Fibroblast of mammary gland (primary cell): ENCODE results near the gene LNPK.
A peak's percentile ranks its signal among the peaks of the same experiment; 100 is the strongest.

ENCODE experiments used
- DNase-seq: peaks from one replicate; pipeline ENCODE4 v3.0.0-alpha.2; 2010; ENCODE audit warnings: low read depth
- H3K4me3 ChIP-seq: 2 replicates; pipeline ENCODE4 v1.5.1; 2011; ENCODE audit warnings: low read depth, mild to moderate bottlenecking, low read length, moderate library complexity; ENCODE audit not compliant: control insufficient read depth
- TF ChIP-seq, protein P1 (sequence below): conservative IDR thresholded peaks from 2 replicates; pipeline ENCODE4 v1.5.1; 2011; ENCODE audit warnings: low read depth, low read length, inconsistent platforms; ENCODE audit not compliant: control insufficient read depth, insufficient read depth

The LNPK gene

DNA sequence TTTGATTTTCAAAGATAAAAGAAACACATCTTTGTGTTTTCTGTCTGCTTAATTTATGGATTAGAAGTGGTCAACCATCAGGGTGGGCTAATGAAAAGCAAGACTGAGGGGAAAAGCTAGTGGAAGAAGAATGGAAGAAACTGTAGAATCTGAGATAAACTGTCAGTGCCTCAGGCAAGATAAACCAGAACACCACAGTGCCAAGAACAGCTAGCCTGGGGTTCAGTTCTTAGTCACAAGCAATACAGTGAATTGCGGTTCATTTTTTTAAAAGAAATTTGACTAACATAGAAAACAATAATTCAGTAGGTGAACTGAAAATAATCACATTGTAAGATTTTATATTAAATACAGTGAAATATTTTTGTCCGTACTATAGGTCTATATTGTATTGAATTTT, 22.0 kb upstream of the LNPK start:
- TF ChIP-seq, protein P1, sequence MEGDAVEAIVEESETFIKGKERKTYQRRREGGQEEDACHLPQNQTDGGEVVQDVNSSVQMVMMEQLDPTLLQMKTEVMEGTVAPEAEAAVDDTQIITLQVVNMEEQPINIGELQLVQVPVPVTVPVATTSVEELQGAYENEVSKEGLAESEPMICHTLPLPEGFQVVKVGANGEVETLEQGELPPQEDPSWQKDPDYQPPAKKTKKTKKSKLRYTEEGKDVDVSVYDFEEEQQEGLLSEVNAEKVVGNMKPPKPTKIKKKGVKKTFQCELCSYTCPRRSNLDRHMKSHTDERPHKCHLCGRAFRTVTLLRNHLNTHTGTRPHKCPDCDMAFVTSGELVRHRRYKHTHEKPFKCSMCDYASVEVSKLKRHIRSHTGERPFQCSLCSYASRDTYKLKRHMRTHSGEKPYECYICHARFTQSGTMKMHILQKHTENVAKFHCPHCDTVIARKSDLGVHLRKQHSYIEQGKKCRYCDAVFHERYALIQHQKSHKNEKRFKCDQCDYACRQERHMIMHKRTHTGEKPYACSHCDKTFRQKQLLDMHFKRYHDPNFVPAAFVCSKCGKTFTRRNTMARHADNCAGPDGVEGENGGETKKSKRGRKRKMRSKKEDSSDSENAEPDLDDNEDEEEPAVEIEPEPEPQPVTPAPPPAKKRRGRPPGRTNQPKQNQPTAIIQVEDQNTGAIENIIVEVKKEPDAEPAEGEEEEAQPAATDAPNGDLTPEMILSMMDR, result no peak
- H3K4me3 ChIP-seq, result no peak overlapping the region
- DNase-seq, result no peak

DNA sequence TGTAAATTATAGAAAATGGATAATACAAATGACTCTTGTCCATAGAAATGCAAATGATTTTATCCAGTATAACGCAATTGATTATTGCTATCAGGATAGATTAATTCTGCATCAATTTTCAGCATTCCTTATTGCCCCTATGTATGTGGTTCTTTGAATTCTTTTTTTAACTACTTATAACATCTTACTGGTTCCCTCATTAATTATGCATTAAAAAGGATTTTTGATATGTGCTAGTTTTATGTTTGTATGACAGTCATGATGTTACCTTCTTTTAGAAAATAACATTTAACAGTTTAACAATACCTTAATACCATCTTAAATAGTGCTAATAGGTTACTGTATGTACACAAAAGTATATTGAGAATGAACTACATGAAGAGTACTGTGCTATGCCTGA, 20.0 kb upstream of the LNPK start:
- TF ChIP-seq, protein P1, result no peak
- H3K4me3 ChIP-seq, result no peak overlapping the region
- no peak for DNase-seq

GRCh38 chr2:176020400-176020799, 18.3 kb upstream of the LNPK start:
- TF ChIP-seq, protein P1, result no peak
- DNase-seq, result no peak
- no peak overlapping the region for H3K4me3 ChIP-seq

DNA sequence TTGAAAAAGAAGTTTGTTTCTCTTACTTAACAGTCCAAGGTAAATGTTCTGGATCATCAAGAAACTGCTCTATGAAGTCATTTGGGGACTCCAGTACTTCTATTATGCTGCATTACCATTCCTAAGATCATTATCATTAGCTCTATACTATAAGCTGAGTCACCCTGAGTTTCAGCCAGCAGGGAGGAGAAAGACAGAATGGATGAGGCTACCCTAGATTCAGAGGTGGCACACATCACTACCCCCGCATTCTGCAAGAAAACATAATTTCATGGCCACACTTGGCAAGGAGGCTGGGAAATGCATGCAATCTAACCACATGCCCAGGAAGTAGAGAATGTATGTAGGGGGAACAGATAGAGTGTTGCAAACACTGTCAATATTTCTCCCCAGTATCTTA, 16.6 kb upstream of the LNPK start:
- TF ChIP-seq, protein P1, result no peak
- H3K4me3 ChIP-seq, result no peak overlapping the region
- peak; percentile 25 for DNase-seq

- H3K4me3 ChIP-seq, result no peak overlapping the region
- DNase-seq, result no peak
- TF ChIP-seq, protein P1, result no peak
Observed at GRCh38 chr2:176009445-176009844, 7.4 kb upstream of the LNPK start.

DNA sequence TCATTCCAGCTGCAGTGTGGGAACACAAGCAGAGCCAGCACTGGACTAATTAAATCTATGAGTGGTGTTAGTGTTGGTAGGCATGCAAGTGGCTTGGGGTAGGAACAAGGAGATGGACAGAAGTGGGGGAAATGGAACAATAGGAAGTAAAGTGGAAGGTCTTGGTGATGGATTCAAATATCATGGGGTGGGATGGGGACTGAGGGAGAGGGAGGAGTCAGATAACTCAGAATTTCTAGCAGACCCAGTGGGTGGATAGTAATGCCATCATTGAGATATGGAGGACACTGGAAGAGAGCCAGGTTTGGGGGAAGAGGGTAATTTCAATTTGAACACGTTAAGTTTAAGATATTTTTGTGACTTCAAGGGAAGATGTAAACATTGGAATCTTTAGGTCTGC, 2.9 kb upstream of the LNPK start:
- no peak for DNase-seq
- no peak overlapping the region for H3K4me3 ChIP-seq
- TF ChIP-seq, protein P1, result no peak

- H3K4me3 ChIP-seq, result no peak overlapping the region
- DNase-seq, result no peak
- TF ChIP-seq, protein P1, result no peak
Observed at GRCh38 chr2:176003958-176004357, 1.9 kb upstream of the LNPK start.
